GM12872 (cell line): Measurements from ENCODE around the gene MUC5AC.

Experiments
- TF ChIP-seq, protein P1 (sequence below): IDR thresholded peaks from 3 replicates; pipeline ENCODE4 v1.5.1; 2011; ENCODE audit warnings: low read depth, mild to moderate bottlenecking, low read length, moderate library complexity; ENCODE audit not compliant: insufficient read depth

The MUC5AC gene

DNA sequence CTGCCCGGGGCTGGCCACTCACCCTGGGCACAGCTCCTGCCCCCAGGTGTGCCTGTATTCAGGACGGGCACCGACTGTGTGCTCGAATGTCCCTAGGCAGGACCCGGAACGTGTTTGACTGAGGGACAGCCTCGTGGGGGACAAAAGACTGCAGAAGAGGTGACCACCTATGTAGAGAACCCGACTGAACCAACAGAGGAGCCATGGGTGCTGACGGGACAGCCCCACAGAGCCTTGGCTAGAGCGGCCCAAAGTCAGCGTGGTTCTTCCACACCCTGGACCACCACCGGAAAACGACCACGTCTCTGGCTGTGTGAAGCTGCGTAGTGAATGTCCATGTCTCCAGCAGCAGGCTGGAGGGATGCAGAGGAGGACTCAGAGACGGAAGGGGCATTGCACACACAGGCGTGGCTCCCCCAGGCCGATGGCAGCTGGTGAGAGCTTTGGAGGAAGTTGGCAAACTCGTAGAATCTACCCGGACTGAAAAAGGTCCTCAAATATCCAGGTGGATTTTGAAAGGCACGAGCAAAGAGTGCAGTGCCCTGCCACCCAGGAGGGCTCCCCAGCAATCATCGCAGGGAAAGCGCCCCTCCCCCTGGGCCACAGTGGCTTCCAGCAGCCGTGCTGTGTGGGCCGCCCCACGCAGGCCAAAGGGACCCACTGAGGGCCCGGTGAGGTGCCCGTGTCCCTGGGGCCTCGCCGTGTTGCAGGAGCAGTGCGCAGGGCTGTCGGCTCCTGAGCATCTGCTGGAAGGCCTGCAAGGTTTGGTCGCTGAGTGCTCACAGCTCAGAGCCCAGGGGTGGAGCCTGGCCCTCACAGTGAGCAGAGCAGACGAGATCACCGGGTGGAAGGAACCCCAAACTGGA, 47.6 kb downstream of the MUC5AC start:
- TF ChIP-seq, protein P1, sequence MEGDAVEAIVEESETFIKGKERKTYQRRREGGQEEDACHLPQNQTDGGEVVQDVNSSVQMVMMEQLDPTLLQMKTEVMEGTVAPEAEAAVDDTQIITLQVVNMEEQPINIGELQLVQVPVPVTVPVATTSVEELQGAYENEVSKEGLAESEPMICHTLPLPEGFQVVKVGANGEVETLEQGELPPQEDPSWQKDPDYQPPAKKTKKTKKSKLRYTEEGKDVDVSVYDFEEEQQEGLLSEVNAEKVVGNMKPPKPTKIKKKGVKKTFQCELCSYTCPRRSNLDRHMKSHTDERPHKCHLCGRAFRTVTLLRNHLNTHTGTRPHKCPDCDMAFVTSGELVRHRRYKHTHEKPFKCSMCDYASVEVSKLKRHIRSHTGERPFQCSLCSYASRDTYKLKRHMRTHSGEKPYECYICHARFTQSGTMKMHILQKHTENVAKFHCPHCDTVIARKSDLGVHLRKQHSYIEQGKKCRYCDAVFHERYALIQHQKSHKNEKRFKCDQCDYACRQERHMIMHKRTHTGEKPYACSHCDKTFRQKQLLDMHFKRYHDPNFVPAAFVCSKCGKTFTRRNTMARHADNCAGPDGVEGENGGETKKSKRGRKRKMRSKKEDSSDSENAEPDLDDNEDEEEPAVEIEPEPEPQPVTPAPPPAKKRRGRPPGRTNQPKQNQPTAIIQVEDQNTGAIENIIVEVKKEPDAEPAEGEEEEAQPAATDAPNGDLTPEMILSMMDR, result no peak

DNA sequence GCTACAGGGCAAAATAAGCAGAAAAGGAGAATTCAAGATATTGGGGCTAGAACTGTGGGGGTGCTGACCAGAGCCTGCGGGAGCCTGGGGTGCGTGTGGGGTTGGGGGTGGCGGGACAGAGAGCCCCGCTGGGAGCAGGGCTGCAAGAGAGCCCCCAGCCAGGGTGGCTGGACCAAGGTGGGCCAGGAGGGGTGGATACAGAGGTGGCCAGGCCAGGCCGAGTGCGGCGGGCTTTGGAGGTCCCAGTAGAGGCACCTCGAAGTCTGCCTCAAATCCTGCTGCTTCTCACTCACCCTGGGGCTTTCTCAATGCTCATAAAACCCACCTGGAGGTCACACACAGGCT, 48.2 kb downstream of the MUC5AC start:
- TF ChIP-seq, protein P1, result no peak

DNA sequence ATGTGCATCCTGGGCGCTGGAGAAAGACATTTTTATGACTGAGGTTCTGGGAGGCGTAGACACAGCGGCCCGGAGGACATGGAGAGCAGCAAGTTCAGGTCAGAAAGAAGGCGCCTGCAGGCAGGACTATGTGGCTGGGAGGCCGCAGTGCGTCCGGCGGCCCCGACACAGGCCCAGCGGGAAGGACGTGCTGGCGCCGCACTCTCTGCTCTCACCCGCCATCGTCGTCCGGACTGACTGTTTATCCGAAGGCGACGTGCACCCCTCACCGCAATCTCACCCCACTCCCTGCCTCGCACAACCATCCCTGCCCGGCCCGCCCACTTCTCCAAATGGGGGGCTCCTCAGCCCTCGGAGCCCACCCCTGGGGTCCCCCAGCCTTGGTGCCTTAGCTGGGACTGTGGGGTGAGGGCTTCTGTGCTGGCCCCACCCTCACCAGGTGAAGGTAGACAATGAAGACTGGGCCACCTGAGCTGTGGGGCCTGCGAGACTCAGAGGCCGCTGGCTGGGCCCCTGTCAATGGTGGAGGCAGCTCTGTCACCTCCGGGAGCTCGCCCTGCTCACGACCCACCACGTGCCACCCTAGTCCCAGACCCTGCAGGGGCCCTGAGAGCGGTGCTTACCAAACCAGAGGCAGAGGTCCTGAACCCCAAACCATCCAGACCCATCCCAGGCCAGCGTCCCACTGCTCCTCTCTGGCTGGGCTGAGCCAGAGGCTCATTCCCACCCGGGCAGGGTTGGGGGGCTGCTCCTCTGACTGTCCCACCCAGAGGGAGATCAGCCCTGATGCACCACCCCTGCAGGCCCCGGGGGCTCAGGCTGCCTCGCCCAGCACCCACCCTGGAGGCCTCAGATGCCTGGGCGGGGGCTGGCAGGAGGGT, 48.9 kb downstream of the MUC5AC start:
- TF ChIP-seq, protein P1, result no peak

DNA sequence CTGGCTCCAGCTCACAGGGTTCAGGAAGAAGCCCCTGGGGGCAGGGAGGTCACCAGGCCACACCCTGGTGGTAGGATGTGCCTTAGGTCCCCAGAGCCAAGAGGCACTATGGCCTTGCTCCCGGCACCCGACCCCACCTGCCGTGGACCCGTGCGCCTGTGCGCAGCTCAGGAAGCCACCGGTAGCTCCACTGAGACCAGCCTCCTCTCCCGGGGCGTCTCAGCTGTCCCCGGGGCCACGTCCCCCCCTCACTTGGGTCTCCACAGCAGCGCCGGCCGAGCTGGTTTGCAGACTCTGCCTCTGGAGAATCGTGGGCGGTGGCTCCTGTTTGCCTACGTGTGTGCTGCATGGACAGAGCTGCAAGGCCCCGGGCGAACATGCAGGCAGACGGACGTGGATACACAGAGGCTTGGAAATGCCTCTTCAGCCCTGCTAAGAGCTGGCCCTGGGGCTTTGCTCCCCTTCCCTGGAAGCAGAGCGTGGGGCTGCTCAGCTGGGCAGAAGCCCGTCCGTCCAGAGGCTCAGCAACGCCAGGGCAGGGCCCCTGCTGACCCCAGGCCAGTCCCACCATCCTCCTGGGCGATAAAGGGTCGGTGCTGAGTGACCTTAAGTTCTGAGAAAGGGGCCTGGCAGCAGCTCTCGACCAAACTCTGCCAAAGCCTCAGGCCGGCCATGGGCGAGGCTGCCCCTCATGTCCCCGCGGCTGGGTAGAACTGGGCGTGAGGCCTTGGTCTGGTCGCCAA, 49.8 kb downstream of the MUC5AC start:
- TF ChIP-seq, protein P1, result no peak

DNA sequence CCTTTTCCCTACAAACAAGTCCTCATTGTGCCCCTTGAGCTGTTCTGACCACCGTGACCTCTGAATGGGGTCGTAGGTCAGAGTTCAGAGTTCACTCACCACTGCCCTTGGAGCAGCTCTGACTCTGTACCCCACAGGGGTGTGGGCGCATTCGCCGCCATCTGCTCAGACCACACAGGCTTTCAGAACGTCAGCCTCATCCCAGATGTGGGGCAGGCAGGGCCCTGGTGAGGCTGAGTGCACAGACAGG, 50.3 kb downstream of the MUC5AC start:
- TF ChIP-seq, protein P1, result no peak

DNA sequence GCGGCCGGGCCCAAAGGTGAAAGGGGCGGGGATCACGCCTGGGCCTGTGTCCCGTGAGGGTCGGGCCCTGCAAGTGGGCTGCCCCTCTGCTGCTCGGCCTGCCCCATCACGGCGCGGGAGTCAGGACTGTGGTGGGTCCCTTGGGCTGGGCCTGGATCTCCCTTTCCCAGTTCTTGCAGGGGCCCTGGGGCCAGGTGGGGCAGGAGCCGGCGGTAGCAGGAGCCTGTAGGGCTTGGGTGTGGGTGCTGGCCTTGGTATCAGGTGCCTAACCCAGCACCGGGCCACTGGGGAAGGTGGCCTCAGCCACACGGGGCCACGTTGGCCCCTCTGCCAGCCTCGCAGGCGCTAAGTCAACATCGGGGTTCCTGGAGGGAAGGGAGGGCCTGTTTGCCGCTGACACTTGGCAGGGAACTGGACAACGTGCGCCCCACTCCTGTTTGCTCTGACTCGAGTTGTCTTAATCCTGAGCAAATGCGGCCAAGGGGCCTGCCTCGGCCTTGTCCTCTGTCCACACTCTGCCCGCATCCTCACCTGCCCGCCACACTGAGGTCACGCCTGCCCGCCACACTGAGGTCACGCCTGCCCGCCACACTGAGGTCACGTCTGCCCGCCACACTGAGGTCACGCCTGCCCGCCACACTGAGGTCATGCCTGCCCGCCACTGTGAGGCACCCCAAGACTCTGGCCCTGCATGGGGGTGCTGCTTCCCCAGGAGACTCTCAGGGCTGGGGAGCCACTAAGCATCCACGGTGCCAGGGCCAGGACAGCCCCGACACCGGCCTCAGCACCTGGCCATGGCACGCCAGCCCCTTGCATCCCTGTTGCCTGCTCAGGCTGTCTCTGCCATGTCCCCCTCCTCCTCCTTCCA, 50.9 kb downstream of the MUC5AC start:
- TF ChIP-seq, protein P1, result no peak
